Urinary bladder (tissue), 4 donors: ENCODE data around the gene EFR3B. TPM values are rescaled to one million over a fixed set of nuclear protein-coding genes. Genes with fewer than 3 reads are reported as not detected.
"Not testable (repeated sequence)": the region's sequence is repeated elsewhere in the genome, so short reads cannot be mapped to it uniquely, and the experiment has no call there.

Source experiments
- DNase-seq: peaks from one replicate; pipeline ENCODE4 v3.0.0-alpha.2; 2015; ENCODE audit errors: extremely low spot score
- H3K27ac ChIP-seq: one replicate; pipeline ENCODE4 v1.5.1; 2013; ENCODE audit warnings: low read depth, mild to moderate bottlenecking, moderate library complexity
- H3K36me3 ChIP-seq: one replicate; pipeline ENCODE4 v1.6.1; 2013; ENCODE audit warnings: mild to moderate bottlenecking, moderate library complexity; ENCODE audit not compliant: insufficient read depth
- H3K4me1 ChIP-seq: one replicate; pipeline ENCODE4 v1.6.1; 2013; ENCODE audit warnings: mild to moderate bottlenecking, moderate library complexity; ENCODE audit not compliant: insufficient read depth
- H3K4me3 ChIP-seq: one replicate; pipeline ENCODE4 v1.5.1; 2013; ENCODE audit warnings: low read depth, low read length
- WGBS: extraction: QIAGEN DNeasy Blood & Tissue Kit; methylation state at CpG from one replicate; pipeline ENCODE4 v1.1.7; 2013; 5-methylcytosine and 5-hydroxymethylcytosine counted together
- polyA plus RNA-seq: library from polyadenylated mRNA; stranded (reverse); fragments of 200-250 nt; gene quantifications from one replicate; pipeline ENCODE4 v1.2.3, GENCODE V29; 2013
- total RNA-seq: library from RNA; depleted of rRNA; stranded (reverse); fragments of >200 nt; gene quantifications from one replicate; pipeline ENCODE4 v1.2.3, GENCODE V29; 2014
- donor health status: healthy with polysubstance abuse.
- donor health status: healthy.

EFR3B gene
- total and polyA plus RNA-seq, 2 donors: 0.51 to 3.8 TPM

- Histone ChIP-seq H3K27ac (no peak overlapping the region), H3K4me3 (no peak overlapping the region), H3K4me1 (no peaks in the 10 kb centered on the region), H3K36me3 (no peaks in the 10 kb centered on the region)
- whole genome bisulfite sequencing: 87% methylated on average over 3 of the region's 3 CpGs
- no peak for DNase-seq
Measured at GRCh38 chr2:25112113-25112512, 70.2 kb downstream of the EFR3B start.

DNA sequence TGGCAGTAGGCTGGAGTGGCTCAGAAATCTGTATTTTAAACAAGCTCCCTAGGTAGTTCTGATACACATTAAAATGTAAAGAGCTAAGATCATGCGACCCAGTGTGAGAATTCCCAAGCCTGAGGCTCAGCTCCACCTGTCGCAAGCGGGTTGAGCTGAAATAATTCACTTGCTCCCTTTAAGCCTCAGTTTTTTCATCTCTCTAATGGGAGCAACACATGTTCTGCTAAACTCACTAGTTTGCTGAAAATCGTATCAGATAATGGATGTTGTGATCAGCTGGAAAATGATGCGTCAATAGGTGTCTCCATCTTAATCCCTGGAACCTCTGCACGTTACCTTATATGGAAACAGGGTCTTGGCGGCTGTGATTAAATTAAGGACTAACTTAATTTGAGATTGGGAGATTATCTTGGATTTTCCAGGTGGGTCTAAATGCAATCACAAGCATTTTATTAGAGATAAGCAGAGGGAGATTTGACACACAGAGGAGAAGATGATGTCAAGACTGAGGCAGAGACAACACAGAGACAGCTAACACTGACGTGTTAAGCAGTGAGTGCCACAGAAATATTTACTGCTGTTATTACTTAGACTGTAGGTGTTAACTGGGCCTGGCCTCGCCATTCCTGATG lies 73.5 kb downstream of the EFR3B start:
- Histone ChIP-seq H3K36me3 (no peaks in the 10 kb centered on the region), H3K27ac (no peak overlapping the region), H3K4me1 (no peaks in the 10 kb centered on the region), H3K4me3 (no peak overlapping the region)
- 87% methylated on average over 9 of the region's 9 CpGs for WGBS
- DNase-seq: no peak

GRCh38 chr2:25115902-25116301 lies 74.0 kb downstream of the EFR3B start:
- WGBS: 66% methylated on average over 4 of the region's 4 CpGs
- Histone ChIP-seq H3K27ac (no peak overlapping the region), H3K36me3 (no peaks in the 10 kb centered on the region)

GRCh38 chr2:25116956-25117355 lies 75.1 kb downstream of the EFR3B start:
- 94% methylated on average over 13 of the region's 13 CpGs for WGBS
- DNase-seq: no peak

More at GRCh38 chr2:25115902-25116301, 74.0 kb downstream of the EFR3B start:
- no peak for DNase-seq
- no peak overlapping the region for H3K4me3 ChIP-seq
- H3K4me1 ChIP-seq: no peaks in the 10 kb centered on the region

GRCh38 chr2:25119263-25119662 lies 77.4 kb downstream of the EFR3B start:
- DNase-seq: no peak
- H3K36me3 ChIP-seq: no peaks in the 10 kb centered on the region
- no peak overlapping the region for H3K4me3 ChIP-seq
- no peaks in the 10 kb centered on the region for H3K4me1 ChIP-seq
- H3K27ac ChIP-seq: no peak overlapping the region
- 87% methylated on average over 11 of the region's 11 CpGs for WGBS

More at GRCh38 chr2:25116956-25117355, 75.1 kb downstream of the EFR3B start:
- no peaks in the 10 kb centered on the region for H3K36me3 ChIP-seq
- no peaks in the 10 kb centered on the region for H3K4me1 ChIP-seq
- H3K4me3 ChIP-seq: no peak overlapping the region
- no peak overlapping the region for H3K27ac ChIP-seq

DNA sequence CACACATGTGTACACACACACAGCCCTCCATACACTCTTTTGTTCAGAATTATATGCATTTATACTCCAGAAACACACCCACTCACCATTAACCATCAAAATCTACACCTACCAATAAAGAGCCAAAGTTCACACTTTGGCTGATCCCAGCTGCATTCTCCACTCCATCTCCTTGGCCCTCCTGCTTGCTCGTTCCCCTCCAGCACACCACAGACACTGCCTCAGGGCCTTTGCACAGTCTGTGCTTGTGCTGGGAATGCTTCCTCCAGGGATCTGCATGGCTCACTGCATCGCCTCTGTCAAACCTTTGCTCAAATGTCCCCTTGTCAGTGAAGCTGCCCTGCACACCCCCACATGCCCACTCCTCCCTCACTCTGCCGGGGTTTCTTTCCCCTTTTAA lies 80.5 kb downstream of the EFR3B start:
- H3K4me1 ChIP-seq: no peaks in the 10 kb centered on the region
- no peak overlapping the region for H3K27ac ChIP-seq
- no peak for DNase-seq
- H3K4me3 ChIP-seq: no peak overlapping the region
- 97% methylated on average over 3 of the region's 3 CpGs for WGBS
- no peaks in the 10 kb centered on the region for H3K36me3 ChIP-seq

DNA sequence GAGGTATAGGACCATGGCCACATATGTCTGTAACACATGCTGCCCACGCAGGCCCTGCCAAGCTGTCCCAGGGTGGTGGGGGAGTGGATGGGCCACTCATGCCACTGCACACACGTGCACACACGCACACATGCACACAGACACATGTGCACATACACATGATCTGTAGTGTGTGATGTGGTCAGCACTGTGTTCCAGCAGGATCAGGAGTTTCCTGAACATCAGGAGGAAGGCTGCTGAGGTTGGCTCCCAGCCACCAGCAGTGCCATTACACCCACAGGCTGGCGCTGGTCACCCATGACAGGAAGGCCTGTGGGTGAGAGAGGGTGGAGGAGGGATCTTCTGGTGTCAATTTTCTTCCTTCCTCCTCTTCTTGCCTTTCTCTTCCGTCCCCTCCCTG lies 81.8 kb downstream of the EFR3B start:
- H3K27ac ChIP-seq: no peak overlapping the region
- H3K4me1 ChIP-seq: no peaks in the 10 kb centered on the region
- no peaks in the 10 kb centered on the region for H3K36me3 ChIP-seq
- H3K4me3 ChIP-seq: no peak overlapping the region
- WGBS: 88% methylated on average over 5 of the region's 5 CpGs
- DNase-seq: no peak

DNA sequence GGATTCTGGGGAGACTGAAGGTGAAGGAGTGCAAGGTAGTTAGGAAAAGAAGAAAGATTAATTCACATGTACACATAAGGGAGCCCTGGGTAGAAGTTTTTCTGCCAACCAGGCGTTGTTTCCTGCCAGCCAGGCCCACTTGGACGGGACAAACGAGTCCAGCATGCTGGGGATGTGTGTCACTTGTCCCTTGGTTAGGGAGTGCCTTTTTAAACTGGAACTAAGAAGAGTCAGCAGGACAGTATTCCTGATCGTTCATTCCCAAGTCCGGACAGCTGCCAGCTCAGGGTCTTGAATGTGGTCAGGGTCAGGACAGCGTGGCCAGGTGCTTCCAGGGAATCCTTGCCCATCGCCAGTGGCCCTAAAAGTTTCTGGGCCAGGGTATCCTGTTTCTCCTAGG lies 83.3 kb downstream of the EFR3B start:
- H3K4me1 ChIP-seq: no peaks in the 10 kb centered on the region
- H3K4me3 ChIP-seq: no peak overlapping the region
- no peaks in the 10 kb centered on the region for H3K36me3 ChIP-seq
- 89% methylated on average over 7 of the region's 7 CpGs for WGBS
- H3K27ac ChIP-seq: no peak overlapping the region
- no peak for DNase-seq

DNA sequence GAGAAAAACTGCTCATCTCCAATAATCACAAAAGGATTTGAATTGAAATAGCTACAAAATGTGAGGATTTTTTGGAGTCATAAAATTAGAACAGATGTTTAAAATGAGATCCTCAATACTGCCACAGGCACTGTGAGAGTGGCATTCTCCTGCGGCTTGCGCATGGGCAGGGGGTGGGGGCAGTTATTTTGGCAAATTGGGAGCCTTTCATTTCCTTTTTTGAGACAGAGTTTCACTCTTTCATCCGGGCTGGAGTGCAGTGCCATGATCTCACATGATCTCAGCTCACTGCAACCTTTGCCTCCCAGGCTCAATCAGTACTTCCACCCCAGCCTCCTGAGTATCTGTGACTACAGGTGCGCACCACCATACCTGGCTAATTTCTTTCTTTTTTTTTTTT lies 84.1 kb downstream of the EFR3B start:
- no peak overlapping the region for H3K4me3 ChIP-seq
- no peaks in the 10 kb centered on the region for H3K4me1 ChIP-seq
- no peaks in the 10 kb centered on the region for H3K36me3 ChIP-seq
- no peak for DNase-seq
- 90% methylated on average over 4 of the region's 4 CpGs for WGBS
- no peak overlapping the region for H3K27ac ChIP-seq

GRCh38 chr2:25127071-25127470 lies 85.2 kb downstream of the EFR3B start:
- H3K4me1 ChIP-seq, H3K36me3 ChIP-seq, H3K27ac ChIP-seq, DNase-seq, H3K4me3 ChIP-seq: not testable (repeated sequence)
- WGBS: 81% methylated on average over 3 of the region's 3 CpGs

GRCh38 chr2:25127646-25128045 lies 85.8 kb downstream of the EFR3B start:
- H3K4me1 ChIP-seq: no peaks in the 10 kb centered on the region
- no peaks in the 10 kb centered on the region for H3K36me3 ChIP-seq
- WGBS: 50% methylated on average over 5 of the region's 5 CpGs
- no peak for DNase-seq
- H3K27ac ChIP-seq: no peak overlapping the region
- H3K4me3 ChIP-seq: no peak overlapping the region

GRCh38 chr2:25129901-25130520 lies 88.1 kb downstream of the EFR3B start:
- 89% methylated on average over 15 of the region's 15 CpGs for WGBS
- Histone ChIP-seq H3K4me3 (no peak overlapping the region), H3K36me3 (no peaks in the 10 kb centered on the region), H3K27ac (no peak overlapping the region), H3K4me1 (no peaks in the 10 kb centered on the region)
- no peak for DNase-seq

DNA sequence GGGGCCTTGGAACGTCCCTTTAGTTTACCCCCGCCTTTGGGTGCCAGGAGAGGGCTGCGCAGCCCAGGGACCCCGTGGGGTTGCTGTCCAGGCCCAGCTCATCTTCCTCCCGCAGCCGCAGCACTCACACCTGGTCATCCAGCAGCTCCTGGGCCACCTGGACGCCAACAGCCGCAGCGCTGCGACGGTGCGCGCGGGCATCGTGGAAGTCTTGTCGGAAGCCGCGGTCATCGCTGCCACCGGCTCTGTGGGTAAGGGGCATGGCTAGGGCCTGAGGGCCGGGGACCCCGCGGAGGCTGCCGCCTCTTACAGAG lies 89.3 kb downstream of the EFR3B start:
- H3K36me3 ChIP-seq: no peaks in the 10 kb centered on the region
- H3K4me1 ChIP-seq: no peaks in the 10 kb centered on the region
- H3K4me3 ChIP-seq: peak overlapping the region; percentile 30
- no peak overlapping the region for H3K27ac ChIP-seq
- 72% methylated on average over 24 of the region's 24 CpGs for WGBS
- no peak for DNase-seq

DNA sequence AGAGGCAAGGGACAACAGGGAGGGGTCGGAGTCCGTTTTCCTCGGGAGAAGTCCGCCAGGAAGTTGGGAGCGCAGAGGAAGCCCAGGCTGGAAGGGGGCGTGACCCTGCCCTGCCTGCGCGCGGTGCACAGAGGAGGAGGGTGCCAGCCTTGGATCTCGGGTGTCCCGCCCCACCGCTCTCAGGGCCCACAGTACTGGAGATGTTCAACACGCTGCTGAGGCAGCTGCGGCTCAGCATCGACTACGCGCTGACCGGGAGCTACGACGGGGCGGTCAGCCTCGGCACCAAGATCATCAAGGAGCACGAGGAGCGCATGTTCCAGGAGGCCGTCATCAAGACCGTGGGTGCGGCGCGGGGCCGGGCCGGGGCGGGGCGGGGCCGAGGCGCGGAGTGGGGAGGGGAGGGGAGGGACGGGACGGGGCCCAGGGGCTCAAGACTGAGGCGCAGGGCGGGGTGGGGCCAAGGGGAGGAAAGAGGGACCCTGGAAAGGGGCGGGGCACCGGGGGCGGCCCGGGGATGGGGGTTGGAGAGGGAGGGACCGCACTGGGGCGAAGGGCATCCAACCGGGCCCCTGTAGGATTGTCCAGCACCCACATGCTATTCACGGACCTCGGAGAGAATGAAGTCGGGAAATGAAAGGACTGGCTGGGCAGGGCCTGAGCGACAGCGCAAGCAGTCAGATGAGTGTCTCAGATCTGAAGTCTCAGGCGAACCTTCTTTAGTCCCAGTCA lies 89.9 kb downstream of the EFR3B start:
- no peak overlapping the region for H3K27ac ChIP-seq
- H3K4me1 ChIP-seq: no peaks in the 10 kb centered on the region
- WGBS: 29% methylated on average over 53 of the region's 53 CpGs
- no peaks in the 10 kb centered on the region for H3K36me3 ChIP-seq
- DNase-seq: no peak
- H3K4me3 ChIP-seq: peak overlapping the region; percentile 30
